A673 (cell line): ENCODE results near the gene CHD9NB. TPM values are rescaled to one million over a fixed set of nuclear protein-coding genes. Genes with fewer than 3 reads are reported as not detected.

Experiments
- BruUV-seq: library from RNA; stranded (reverse); fragments of 400-500 nt; replicated peaks from 2 replicates; lab custom pipeline; 2021; lab: Mats Ljungman, UMichigan
- CTCF ChIA-PET: fragments of 300-600 bp; sonication (Branson Sonifier 250); formaldehyde crosslinking; loops from one replicate; lab custom pipeline; 2022; ENCODE audit warnings: antibody characterized with exemption; lab: Charles Lee
- POLR2A ChIA-PET: fragments of 300-600 bp; sonication (Branson Sonifier 250); formaldehyde crosslinking; loops from one replicate; lab custom pipeline; 2022; ENCODE audit warnings: antibody characterized with exemption; ENCODE audit not compliant: low non-redundant PET; lab: Charles Lee
- DNase-seq: peaks from one replicate; pipeline ENCODE4 v3.0.0-alpha.2; 2015; ENCODE audit warnings: low spot score
- H3K27ac ChIP-seq: fragments of 200-600 bp; sonication (generic); 2 replicates; pipeline ENCODE4 v1.5.1; 2016; ENCODE audit warnings: mixed run types, low read depth, mild to moderate bottlenecking, mixed read lengths, antibody characterized with exemption, low read length; ENCODE audit not compliant: poor library complexity, severe bottlenecking
- H3K27me3 ChIP-seq: fragments of 200-600 bp; sonication (generic); replicated peaks from 2 replicates; pipeline ENCODE4 v1.6.1; 2017; ENCODE audit warnings: mixed run types, low read depth, mild to moderate bottlenecking, mixed read lengths, antibody characterized with exemption, low read length; ENCODE audit not compliant: insufficient read depth, poor library complexity
- H3K36me3 ChIP-seq: fragments of 200-600 bp; sonication (generic); 2 replicates; pipeline ENCODE4 v1.6.1; 2016; ENCODE audit warnings: mixed run types, mild to moderate bottlenecking, mixed read lengths, antibody characterized with exemption, low read length; ENCODE audit not compliant: insufficient read depth, poor library complexity, severe bottlenecking
- H3K4me1 ChIP-seq: fragments of 200-600 bp; sonication (generic); 2 replicates; pipeline ENCODE4 v1.6.1; 2017; ENCODE audit warnings: mixed run types, mild to moderate bottlenecking, mixed read lengths, antibody characterized with exemption, low read length; ENCODE audit not compliant: insufficient read depth, poor library complexity, severe bottlenecking
- H3K4me3 ChIP-seq: fragments of 200-600 bp; sonication (generic); 2 replicates; pipeline ENCODE4 v1.5.1; 2016; ENCODE audit warnings: low read depth, mixed run types, mild to moderate bottlenecking, mixed read lengths, low read length; ENCODE audit not compliant: poor library complexity, severe bottlenecking
- H3K9me3 ChIP-seq: fragments of 200-600 bp; sonication (generic); 2 replicates; pipeline ENCODE4 v1.6.1; 2016; ENCODE audit warnings: mixed run types, low read depth, mild to moderate bottlenecking, mixed read lengths, antibody characterized with exemption, low read length; ENCODE audit not compliant: poor library complexity, severe bottlenecking
- CTCF ChIP-seq: fragments of 300-800, 200-600 bp; sonication (generic); conservative IDR thresholded peaks from 2 replicates; pipeline ENCODE4 v1.5.1; 2017; ENCODE audit warnings: low read depth, mild to moderate bottlenecking, antibody characterized with exemption, low read length, moderate library complexity, mixed read lengths
- EZH2 ChIP-seq: fragments of 200-600 bp; sonication (generic); IDR thresholded peaks from 2 replicates; pipeline ENCODE4 v1.6.1; 2017; ENCODE audit warnings: borderline replicate concordance, low read depth, mild to moderate bottlenecking, mixed read lengths, antibody characterized with exemption, low read length; ENCODE audit not compliant: poor library complexity, severe bottlenecking
- intact Hi-C: fragments of 100-400 bp; cut with micrococcal nuclease; formaldehyde crosslinking; loops from one replicate; pipeline ENCODE4 v1.10.0; 2022; ENCODE audit not compliant: unreplicated experiment
- total RNA-seq: library from RNA; stranded (reverse); gene quantifications from 2 replicates; pipeline ENCODE4 v1.2.3, GENCODE V29; 2021

Gene CHD9NB
- total RNA-seq, 1 experiment from 2014 or later: 3.8 TPM

GRCh38 chr16:52993179-52993578, 59.5 kb downstream of the CHD9NB start:
- DNase-seq: no peak
- TF ChIP-seq CTCF (no peak), EZH2 (no peak)
- ChIA-PET POLR2A (interaction anchor here (0.7 kb wide), 1 partner anchor 16 kb away, joined by 3 read pairs; no protein-coding TSS in a partner anchor), CTCF (no interaction called here)
- Histone ChIP-seq H3K27me3 (no peaks in the 10 kb centered on the region), H3K27ac (no peak overlapping the region), H3K9me3 (no peaks in the 10 kb centered on the region), H3K4me1 (no peaks in the 10 kb centered on the region), H3K36me3 (no peaks in the 10 kb centered on the region), H3K4me3 (no peak overlapping the region)
- no TSS peak for BruUV-seq
- intact Hi-C loops: no loop called here

DNA sequence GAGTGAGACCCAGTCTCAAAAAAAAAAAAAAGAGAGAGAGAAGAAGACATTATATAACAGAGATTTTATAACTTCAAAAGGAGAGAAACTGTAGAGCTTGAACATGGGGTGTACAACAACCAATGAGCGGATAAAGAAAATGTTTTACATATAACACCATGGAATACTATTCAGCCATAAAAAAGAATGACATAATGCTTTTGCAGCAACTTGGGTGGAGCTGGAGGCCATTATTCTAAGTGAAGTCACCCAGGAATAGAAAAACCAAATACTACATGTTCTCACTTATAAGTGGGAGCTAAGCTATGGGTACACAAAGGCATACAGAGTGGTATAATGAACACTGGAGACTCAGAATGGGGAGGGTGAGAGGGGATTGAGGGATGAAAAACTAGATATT, 61.1 kb downstream of the CHD9NB start:
- Histone ChIP-seq H3K27ac (no peak overlapping the region), H3K4me1 (no peaks in the 10 kb centered on the region), H3K36me3 (no peaks in the 10 kb centered on the region), H3K27me3 (no peaks in the 10 kb centered on the region), H3K9me3 (no peaks in the 10 kb centered on the region), H3K4me3 (no peak overlapping the region)
- no TSS peak for BruUV-seq
- POLR2A ChIA-PET: no interaction called here
- TF ChIP-seq EZH2 (no peak), CTCF (no peak)
- no peak for DNase-seq
- CTCF ChIA-PET: interaction anchor here (1.0 kb wide), 1 partner anchor 17 kb away, joined by 5 read pairs; no protein-coding TSS in a partner anchor
- intact Hi-C loops: no loop called here

Other genes with a start within 250 kb of the CHD9NB start
- gene CHD9, start 2.1 kb upstream of the CHD9NB start, total RNA-seq: 64.1 and 76.8 TPM in 2 replicates